ENCODE results near the gene UCN2.

The UCN2 gene

GRCh38 chr3:48548126-48548525 lies 15.5 kb downstream of the UCN2 start:
- no peak for TF ChIP-seq CTCF (IDR thresholded peaks at IDR 0.05; ENCODE audit: low read depth, low read length, missing control alignments)
- H3K4me3 ChIP-seq (ENCODE audit: low read depth, low read length), result no peak overlapping the region
- DNase-seq (ENCODE audit: low read depth), result no peak

GRCh38 chr3:48546203-48546829 lies 17.3 kb downstream of the UCN2 start:
- DNase-seq (ENCODE audit: low read depth), result no peak

GRCh38 chr3:48544141-48544540 lies 19.4 kb downstream of the UCN2 start:
- DNase-seq (ENCODE audit: low read depth), result no peak
- no peak for TF ChIP-seq CTCF (IDR thresholded peaks at IDR 0.05; ENCODE audit: low read depth, low read length, missing control alignments)
- no peak overlapping the region for H3K4me3 ChIP-seq (ENCODE audit: low read depth, low read length)

More at GRCh38 chr3:48546203-48546829, 17.3 kb downstream of the UCN2 start:
- no peak for TF ChIP-seq CTCF (IDR thresholded peaks at IDR 0.05; ENCODE audit: low read depth, low read length, missing control alignments)
- no peak overlapping the region for H3K4me3 ChIP-seq (ENCODE audit: low read depth, low read length)

- H3K4me3 ChIP-seq (ENCODE audit: low read depth, low read length), result no peak overlapping the region
- no peak for DNase-seq (ENCODE audit: low read depth)
- TF ChIP-seq CTCF (IDR thresholded peaks at IDR 0.05; ENCODE audit: low read depth, low read length, missing control alignments), result no peak
Observed at GRCh38 chr3:48543271-48543866, 20.2 kb downstream of the UCN2 start.

- no peak for TF ChIP-seq CTCF (IDR thresholded peaks at IDR 0.05; ENCODE audit: low read depth, low read length, missing control alignments)
- H3K4me3 ChIP-seq (ENCODE audit: low read depth, low read length), result no peak overlapping the region
- no peak for DNase-seq (ENCODE audit: low read depth)
Observed at GRCh38 chr3:48538451-48538850, 25.1 kb downstream of the UCN2 start.

GRCh38 chr3:48536785-48537184 lies 26.8 kb downstream of the UCN2 start:
- DNase-seq (ENCODE audit: low read depth), result no peak
- no peak overlapping the region for H3K4me3 ChIP-seq (ENCODE audit: low read depth, low read length)
- no peak for TF ChIP-seq CTCF (IDR thresholded peaks at IDR 0.05; ENCODE audit: low read depth, low read length, missing control alignments)

- TF ChIP-seq CTCF (IDR thresholded peaks at IDR 0.05; ENCODE audit: low read depth, low read length, missing control alignments), result no peak
Observed at GRCh38 chr3:48536116-48536515, 27.5 kb downstream of the UCN2 start.

More at GRCh38 chr3:48536116-48536515, 27.5 kb downstream of the UCN2 start:
- no peak for DNase-seq (ENCODE audit: low read depth)
- H3K4me3 ChIP-seq (ENCODE audit: low read depth, low read length), result no peak overlapping the region
